Fibroblast of pulmonary artery (primary cell): ENCODE data around the gene TTC21A.

Experiments used
- DNase-seq: peaks from one replicate; pipeline ENCODE4 v3.0.0-alpha.2; 2010; ENCODE audit warnings: low read depth
- H3K4me3 ChIP-seq: replicated peaks from 2 replicates; pipeline ENCODE4 v1.5.1; 2011; ENCODE audit warnings: low read depth, mild to moderate bottlenecking, control low read depth, low read length, moderate library complexity
- CTCF ChIP-seq: IDR thresholded peaks from 2 replicates; pipeline ENCODE4 v1.5.1; 2011; ENCODE audit warnings: mild to moderate bottlenecking, control low read depth, low read length, inconsistent platforms; ENCODE audit errors: missing control alignments

The TTC21A gene

GRCh38 chr3:39180546-39181346 is 73.3 kb downstream of the TTC21A start:
- DNase-seq, result peak; percentile 85
- TF ChIP-seq CTCF, result peak; percentile 27
- H3K4me3 ChIP-seq, result peak overlapping the region; percentile 45

- H3K4me3 ChIP-seq, result no peak overlapping the region
- no peak for DNase-seq
- TF ChIP-seq CTCF, result no peak
Measured at GRCh38 chr3:39181408-39182335, 74.2 kb downstream of the TTC21A start.

- no peak for DNase-seq
- H3K4me3 ChIP-seq, result no peak overlapping the region
- TF ChIP-seq CTCF, result no peak
Measured at GRCh38 chr3:39183211-39184080, 76.0 kb downstream of the TTC21A start.

- no peak overlapping the region for H3K4me3 ChIP-seq
- TF ChIP-seq CTCF, result no peak
- DNase-seq, result no peak
Measured at GRCh38 chr3:39184081-39184967, 76.8 kb downstream of the TTC21A start.

- no peak for TF ChIP-seq CTCF
- H3K4me3 ChIP-seq, result no peak overlapping the region
Measured at GRCh38 chr3:39184968-39185285, 77.4 kb downstream of the TTC21A start.

More at GRCh38 chr3:39184968-39185285, 77.4 kb downstream of the TTC21A start:
- DNase-seq, result no peak
